Glomerular endothelial cell (primary cell): ENCODE measurements around the gene LMAN2L. TPM values are rescaled to one million over a fixed set of nuclear protein-coding genes. Genes with fewer than 3 reads are reported as not detected.

ENCODE experiments used
- DNase-seq: peaks from one replicate; pipeline ENCODE4 v3.0.0-alpha.2; 2011; ENCODE audit warnings: low read depth, low spot score; ENCODE audit errors: extremely low read depth
- total RNA-seq: library from RNA; depleted of rRNA; stranded (reverse); fragments of >200 nt; gene quantifications from 2 replicates; pipeline ENCODE4 v1.2.3, GENCODE V29; 2015

The LMAN2L gene
- total RNA-seq, 1 donor from 2014 or later = 19.7 TPM

DNA sequence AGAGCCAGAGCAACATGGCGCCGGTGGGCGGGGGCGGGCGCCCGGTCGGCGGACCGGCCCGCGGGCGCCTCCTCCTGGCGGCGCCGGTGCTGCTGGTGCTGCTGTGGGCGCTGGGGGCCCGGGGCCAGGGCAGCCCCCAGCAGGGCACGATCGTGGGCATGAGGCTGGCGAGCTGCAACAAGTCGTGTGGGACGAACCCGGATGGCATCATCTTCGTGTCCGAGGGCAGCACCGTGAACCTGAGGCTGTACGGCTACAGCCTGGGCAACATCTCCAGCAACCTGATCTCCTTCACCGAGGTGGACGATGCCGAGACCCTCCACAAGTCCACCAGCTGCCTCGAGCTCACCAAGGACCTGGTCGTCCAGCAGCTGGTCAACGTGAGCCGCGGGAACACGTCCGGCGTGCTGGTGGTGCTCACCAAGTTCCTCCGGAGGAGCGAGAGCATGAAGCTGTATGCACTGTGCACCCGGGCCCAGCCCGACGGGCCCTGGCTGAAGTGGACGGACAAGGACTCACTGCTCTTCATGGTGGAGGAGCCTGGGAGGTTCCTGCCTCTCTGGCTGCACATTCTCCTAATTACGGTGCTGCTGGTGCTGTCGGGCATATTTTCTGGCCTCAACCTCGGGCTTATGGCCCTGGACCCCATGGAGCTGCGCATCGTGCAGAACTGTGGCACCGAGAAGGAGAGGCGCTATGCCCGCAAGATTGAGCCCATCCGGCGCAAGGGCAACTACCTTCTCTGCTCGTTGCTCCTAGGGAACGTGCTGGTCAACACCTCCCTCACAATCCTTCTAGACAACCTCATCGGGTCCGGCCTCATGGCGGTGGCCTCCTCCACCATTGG lies 21.3 kb upstream of the LMAN2L start:
- no peak for DNase-seq

DNA sequence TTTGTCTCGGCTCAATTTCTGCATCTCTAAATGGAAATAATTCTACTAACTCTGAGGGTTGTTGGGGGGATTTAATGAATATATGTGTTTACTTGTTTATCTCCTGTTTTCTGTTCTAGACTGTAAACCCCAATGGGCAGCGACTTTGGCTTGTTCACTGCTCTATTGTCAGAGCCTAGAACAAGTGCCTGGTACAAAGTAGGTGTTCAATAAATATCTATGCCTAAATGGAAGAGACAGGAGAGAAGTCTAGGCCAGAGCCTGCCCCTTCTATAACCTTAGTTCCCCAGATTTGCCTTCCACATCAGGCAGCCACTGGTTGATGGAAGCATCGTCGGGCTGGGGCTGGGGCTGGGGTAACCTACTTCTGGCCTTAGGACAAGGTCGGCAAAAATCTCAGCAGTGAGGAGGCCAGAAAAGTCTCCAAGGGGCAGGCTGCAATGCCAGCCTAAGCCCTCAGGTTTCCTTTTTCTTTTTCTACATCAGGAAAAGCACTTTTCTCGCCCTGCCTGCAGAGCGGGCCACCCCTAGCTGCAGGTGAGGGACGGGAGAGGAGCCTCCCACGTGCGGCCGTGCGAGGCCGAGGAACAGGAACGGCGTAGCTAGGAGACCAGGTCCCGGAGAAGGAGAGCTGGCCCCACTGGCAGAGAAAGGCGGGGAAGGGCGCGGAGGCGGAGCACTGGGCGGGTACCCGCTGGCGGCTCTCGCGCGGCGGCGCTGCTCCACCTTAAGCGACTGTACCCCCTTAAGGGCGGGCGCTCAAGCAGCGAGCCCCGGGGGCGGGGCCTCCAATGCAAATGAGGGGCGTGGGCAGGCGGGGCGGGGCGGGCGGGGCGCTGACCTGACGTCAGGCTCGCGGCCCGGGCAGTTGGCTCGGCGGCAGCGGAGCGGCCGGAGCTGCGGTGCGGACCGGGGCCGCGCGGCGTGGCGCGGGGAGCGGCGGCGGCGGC lies 20.4 kb upstream of the LMAN2L start, which contains the start of gene CNNM4:
Gene CNNM4 (plus strand): TSS at position 867 of the 950 bp plus-strand sequence. CDS start 98 bp downstream, outside the sequence.
- DNase-seq = peak; percentile 42

DNA sequence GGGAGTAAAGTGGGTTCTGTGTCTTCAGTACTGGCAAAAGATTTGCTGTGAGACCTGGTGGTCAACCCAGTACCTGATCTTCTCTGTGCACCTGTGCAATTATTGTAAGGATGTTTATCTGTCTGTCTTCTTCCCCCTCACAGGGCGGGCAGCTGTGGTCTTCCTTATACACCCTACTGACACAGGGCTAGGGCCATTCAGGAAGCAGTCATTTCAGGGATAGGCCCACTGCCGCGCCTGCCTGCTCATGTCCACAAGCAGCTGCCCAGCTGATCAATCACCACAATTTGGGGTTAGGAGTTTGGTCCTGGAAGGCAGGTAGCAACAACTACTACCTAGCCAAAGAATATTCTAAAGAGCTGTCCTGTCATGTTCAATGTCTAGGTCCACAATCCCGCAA lies 19.7 kb upstream of the LMAN2L start:
- DNase-seq = no peak

DNA sequence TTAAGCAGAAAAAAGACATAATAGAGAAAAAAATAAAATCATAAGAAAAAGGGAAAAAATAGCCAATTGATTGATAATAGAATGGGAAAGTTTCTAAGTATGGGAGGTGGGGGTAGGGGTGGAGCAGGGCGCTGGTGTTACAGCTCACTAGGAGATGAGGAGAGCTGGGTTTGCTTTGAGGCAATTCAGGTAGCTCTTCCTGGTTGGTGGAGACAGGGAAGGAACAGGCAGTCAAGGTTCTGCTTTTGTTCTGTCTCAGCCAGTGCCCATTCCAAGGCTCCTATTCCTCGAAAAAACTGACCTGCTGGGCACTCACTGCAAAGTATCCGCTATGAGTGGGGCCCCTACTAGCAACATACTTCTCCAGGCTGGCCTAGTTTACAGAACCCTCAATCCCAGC lies 19.1 kb upstream of the LMAN2L start:
- DNase-seq = no peak

DNA sequence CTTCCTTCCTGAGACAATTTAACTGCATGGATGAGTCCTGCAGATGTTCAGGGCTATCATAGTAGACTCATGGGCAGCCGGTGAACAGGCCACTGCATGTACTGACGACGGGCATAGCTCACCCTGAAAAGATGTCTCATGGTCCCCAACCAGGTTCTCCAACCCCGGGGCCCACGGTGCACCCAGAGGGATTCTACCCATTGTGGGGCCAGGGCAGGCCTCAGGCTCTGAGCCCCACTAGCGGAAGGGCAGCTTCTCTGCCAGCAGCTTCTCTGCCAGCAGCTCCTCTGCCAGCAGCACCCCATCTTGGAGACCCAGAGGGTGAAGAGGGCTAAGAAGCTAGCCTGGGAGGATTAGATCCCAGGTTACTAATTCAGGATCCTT lies 17.6 kb upstream of the LMAN2L start:
- DNase-seq = no peak

DNA sequence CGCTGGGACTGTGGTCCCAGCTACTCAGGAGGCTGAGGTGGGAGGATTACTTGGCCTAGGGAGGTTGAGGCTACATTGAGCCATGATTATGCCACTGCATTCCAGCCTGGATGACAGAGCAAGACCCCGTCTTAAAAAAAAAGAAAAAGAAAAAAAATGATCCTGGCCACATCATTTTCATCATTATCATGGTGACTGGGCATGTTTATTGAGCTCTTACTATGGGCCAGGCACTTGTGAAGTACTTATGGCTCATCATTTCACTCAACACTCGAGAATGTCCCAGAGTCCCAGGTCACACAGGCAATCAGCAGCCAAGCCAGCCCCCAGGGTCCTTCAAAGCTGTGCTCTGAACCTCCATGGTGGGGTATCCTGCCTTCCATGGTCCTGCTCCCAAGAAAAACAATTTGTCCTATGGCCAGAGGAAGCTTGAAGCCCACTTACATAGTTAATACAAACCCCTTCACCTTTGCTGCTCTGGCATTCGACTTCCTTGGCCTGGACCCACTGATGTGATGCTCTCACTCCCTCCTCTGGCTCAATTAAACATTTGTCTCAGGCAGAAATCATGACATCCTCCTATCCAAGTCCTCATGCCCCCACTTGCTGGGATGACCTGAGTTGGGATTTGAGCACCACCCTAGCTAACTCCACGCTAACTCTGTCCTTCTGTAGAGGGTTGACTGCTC lies 17.1 kb upstream of the LMAN2L start:
- no peak for DNase-seq

DNA sequence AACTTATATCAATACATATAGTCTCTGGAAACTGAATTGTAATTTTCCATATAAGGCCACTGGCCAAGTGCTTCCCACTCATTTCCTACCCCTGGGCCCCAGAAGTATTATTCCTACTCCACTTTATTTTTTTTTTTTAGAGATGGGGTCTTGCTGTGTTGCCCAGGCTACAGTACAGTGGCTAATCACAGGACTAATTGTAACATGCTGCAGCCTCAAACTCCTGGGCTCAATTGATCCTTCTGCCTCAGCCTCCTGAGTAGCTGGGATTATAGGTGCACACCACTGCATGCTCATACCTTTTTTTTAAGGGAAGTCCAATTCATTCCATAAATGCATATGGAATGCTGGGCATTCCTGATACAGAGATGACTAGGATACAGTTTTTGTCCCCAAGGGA lies 14.5 kb upstream of the LMAN2L start:
- no peak for DNase-seq

DNA sequence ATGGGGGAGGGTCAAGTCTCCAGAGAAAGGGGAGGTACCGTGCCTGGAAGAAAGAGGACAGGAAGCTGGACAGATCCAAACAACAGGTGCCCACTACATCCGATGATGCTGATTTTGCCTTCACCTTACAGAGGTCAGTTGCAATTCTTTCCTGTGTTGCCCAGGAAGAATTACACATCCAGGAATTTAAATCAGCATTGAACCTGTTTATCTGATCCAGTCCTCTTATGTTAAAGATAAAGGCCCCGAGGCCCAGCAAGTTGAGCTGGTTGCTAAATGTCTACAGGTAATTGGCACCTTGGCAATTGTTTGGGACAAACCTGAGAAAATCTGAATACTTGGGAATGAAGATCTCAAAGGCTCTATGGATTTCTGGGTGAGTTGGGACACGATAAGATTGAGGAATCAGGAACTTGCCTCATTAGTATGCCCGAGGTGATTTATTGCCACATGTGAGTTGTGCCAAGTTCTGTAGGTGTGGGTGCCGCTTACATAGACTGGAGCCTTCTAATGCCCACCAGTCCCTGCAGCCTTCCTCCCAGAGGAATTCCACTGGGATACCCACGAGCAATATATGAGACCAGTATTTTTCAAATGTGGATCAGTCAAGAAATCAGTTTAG lies 13.9 kb upstream of the LMAN2L start:
- DNase-seq = no peak

DNA sequence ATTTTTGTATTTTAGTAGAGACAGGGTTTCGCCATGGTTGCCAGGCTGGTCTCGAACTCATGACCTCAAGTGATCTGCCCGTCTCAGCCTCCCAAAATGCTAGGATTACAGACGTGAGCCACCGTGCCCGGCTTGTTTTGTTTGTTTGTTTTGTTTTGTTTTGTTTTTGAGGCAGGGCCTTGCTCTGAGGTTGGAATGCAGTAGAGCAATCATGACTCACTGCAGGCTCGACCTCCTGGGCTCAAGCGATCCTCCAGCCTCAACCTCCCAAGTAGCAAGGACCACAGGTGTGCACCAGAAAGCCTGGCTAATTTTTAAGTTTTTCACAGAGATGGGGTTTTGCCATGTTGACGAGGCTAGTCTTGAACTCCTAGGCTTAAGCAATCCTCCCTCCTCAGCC lies 11.9 kb upstream of the LMAN2L start:
- DNase-seq = no peak

DNA sequence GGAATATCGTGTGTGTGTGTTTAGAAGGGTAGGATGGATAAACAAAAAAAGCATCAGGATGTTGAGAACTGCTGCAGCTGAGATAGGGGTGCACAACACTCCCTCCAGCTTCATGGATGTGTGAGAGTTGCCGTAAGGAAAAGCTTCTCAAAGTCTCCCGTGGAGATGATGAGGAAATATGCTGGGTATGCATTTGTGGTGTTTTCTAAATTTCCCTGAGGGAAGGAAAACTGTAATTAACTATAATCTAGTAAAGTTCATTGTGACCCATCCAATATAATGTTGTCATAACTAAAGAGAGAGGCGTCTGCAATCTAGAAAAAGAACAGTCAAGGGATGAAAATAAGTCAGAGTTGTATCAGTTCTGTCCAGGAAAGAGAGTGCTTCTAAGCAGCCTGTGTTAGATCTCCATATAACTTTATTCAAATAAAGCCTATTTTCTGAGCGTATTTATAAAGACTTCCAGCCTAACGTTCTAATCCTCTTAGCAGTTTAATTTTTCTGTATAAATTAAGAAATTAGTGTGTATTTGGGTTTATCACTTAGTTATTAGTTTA lies 7.3 kb upstream of the LMAN2L start:
- no peak for DNase-seq

DNA sequence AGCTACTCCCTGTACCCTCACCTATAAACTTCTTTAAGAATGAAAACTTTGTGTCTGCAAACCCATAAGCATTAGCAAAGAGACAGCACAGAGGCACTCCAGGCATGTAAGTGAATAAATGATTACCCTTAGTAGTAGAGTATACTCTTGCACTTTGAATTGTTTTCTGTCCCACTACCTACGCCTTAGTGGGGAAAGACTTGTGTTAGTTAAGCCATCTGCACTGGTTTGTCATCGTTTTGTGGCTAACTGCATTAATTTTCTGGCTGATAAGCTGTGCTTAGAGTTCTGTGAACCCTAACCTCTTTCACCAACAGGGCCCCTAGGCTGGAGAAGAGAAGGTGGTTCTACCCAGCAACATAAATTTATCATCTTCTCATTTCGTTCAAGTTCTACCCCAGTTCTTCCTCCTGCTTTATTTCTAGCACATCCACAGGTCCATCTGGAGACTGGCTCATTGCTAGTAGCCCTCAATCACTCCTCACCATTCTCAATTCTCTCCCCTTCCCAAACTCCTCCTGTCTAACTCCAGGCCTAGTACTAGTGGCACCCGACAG lies 710 bp downstream of the LMAN2L start:
- DNase-seq = no peak

DNA sequence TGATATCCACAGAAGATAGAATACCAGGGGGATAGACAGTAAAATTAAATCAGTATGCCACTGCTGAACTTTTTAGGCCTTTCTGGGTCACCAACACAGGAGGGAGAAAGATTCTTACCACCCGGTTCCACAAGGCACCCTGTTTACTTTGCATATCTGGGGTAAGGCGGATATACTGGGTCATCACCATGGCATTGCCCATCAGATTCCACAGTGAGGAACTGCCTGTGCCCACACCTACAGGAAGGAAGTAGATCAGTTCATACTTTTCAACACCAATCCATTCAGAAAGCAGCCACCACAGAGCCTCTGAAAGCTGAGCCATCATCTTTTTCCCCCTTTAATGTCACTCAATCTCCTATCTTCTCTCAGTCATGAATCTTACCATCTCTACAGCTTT lies 2.0 kb downstream of the LMAN2L start:
- no peak for DNase-seq

DNA sequence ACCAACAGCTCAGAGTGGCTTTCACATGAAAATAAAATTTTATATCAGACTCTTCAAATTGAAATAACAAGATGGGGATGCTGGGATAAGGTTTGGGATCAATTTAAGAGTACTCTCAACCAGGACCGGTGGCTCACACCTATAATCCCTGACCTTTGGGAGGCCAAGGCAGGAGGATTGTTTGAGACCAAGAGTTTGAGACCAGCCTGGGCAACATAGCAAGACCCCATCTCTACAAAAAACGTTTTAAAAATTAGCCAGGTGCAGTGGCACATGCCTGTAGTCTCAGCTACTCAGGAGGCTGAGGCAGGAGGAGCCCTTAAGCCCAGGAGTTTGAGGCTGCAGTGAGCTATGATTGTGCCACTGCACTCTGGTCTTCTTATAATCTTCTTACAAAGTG lies 2.6 kb downstream of the LMAN2L start:
- no peak for DNase-seq

DNA sequence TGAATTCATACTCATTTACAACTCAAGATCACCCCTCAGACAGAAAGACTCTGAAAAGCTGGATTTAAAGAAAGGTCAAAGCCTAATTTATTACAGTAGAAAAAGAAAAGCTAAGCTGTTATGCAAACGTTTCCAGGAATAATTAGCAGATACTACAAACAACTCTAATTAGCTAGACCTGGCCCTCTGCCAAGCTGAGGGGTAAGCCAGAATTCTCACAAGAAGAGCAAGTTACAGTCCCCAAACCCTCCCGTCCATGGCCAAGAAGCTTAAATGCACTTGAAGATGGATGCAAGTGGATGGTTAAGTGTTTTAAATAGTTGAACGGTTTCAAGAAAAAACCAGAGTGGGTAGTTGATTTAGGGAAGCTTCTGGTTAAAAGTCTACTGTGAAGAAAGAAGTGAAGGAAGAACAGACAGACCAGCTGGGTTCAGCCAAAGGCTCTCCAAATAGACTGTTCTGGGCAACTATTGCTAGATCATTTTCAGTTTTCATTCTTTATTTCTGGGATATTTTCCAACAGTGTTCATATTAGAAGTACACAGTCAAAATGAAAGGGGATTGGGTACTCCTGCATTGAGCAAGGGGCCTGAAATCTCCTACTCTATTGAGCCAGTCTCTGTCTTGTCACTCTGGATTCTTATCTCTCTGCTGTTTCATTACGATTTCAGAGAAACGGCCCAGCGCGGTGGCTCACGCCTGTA lies 4.8 kb downstream of the LMAN2L start:
- DNase-seq = no peak

DNA sequence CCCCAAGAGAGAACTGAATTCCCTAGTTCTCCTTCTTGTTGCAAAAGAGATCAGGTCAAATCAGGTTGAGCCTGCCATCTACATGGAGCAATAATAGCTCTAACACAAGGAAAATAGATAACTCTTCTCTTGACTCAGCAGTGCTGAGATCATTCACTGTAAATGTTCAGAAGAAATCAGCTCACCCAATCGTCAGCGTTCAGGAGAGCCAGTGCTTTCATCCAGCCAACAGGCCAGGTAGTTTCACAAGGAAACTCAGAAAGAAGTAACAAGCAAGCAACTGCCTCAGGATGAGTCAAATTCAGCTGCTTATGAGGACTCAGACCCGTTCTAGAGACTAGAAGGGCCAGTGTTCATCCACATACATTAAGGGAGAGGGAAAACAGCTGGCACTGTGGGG lies 5.9 kb downstream of the LMAN2L start:
- no peak for DNase-seq

DNA sequence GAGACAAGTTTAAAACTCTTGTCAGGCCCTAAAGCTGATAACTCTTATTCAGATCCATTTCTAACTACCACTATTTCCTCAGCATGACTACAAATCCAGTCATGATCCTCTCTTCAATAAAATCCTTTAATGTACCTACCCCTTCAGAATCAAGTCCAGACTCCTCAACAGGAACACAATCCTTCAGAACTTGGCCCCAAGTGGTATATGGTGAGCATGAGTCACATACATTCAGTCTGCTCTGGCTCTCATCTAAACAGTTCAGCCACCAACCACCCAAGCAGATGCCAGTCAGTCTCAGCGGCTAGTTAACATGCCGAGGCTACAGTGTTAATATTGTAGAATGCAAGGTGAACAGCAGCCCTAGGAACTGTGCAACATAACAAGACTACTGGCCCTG lies 9.7 kb downstream of the LMAN2L start:
- DNase-seq = no peak

DNA sequence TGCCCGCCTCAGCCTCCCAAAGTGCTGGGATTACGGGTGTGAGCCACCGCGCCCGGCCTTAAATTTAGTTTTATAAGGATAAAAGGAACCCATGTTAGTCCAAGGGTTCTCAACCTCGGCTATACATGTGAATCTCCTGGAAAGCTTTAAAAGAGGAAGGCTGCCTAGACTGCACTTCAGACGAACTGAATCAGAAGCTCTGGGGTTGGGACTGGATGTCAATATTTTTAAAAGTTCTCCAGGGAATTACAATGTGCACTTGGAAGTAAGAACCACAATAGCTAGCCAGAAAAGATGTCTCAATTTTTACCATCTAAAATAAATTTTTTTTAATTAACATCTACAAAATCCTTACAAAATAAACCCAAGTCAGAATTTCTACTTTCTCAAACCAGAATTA lies 10.1 kb downstream of the LMAN2L start:
- no peak for DNase-seq

DNA sequence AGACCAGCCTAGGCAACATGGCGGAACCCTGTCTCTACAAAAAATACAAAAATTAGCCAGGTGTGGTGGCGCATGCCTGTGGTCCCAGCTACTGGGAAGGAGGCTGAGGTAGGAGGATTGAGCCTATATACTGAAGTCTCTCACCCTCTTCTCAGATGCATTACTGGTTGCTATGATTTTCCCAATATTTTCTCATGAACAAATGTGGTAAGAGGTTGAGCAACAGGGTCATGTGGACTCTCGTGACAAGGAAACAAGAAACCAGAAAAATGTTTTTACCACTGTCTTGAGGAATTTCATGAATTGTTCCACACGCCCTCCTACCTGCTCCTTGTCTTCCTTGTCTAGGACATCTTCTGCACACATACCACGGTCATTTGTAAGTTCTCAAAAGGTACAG lies 12.4 kb downstream of the LMAN2L start:
- DNase-seq = no peak

DNA sequence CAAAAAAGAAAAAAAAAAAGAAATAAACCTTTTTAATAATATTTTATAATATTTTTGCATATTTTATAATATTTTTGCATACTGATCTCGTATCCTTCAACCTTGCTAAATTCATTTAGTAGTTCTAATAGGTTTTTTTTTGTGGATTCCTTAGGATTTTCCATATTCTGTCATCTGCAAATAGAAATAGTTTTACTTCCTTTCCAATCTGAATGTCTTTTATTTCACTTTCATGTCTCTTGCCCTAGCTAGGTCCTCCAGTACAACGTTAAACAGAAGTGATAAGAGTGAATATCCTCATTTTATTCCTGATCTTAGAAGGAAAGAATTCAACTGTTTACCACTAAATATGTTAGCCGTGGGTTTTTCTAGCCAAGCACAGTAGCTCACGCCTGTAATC lies 13.7 kb downstream of the LMAN2L start:
- no peak for DNase-seq
